ENCODE measurements around the gene MTCL1.

Gene MTCL1

DNA sequence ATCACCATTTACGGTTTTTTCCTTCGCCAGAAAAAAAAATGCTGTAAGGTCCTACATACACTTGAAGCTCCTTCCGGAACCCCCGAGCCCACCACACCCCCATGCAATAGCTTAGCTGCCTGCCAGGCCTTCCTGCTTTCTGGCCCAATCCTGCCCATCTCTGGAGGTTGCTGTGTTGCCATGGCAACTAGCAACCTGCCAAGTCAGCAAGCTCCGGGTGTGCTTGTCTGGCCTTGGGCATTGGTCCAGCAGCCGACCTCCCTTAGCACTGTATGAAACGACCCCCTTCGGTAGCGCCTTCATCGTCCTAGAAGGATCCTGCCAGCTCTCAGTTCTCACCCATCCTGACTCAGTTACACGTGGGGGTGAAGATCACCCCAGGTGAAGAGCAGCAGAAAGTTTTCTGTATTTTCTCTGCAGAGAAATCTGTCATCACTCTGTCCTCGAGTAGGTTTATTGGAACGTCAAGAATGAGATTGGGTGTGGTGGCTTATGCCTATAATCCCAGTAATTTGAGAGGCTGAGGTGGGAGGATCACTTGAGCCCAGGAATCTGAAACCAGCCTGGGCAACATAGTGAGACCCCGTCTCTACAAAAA is 47.4 kb upstream of the MTCL1 start:
- H2AFZ ChIP-seq (ENCODE audit: low read length): no peak overlapping the region
- no peaks in the 10 kb centered on the region for H3K9me2 ChIP-seq (replicated peaks; ENCODE audit: low read depth, low read length)
- H3K27me3 ChIP-seq (ENCODE audit: insufficient read depth, low read length, poor library complexity, severe bottlenecking): no peaks in the 10 kb centered on the region
- no peaks in the 10 kb centered on the region for H4K20me1 ChIP-seq (ENCODE audit: insufficient read depth, low read length, poor library complexity, severe bottlenecking)
- H3K9me3 ChIP-seq (ENCODE audit: insufficient read depth, low read depth, low read length): no peaks in the 10 kb centered on the region
- no peak overlapping the region for H3K4me3 ChIP-seq (ENCODE audit: low read length, poor library complexity, severe bottlenecking)
- no peaks in the 10 kb centered on the region for H3F3A ChIP-seq (ENCODE audit: low read depth)
- peaks cover 7% of the 10 kb centered on the region for H3K4me1 ChIP-seq (ENCODE audit: insufficient read depth, low read length, poor library complexity, severe bottlenecking)
- H3K9ac ChIP-seq (ENCODE audit: low read depth, low read length, poor library complexity, severe bottlenecking): no peak overlapping the region
- H3K79me2 ChIP-seq (ENCODE audit: insufficient read depth, low read length): no peaks in the 10 kb centered on the region
- H3K4me2 ChIP-seq (ENCODE audit: low read depth, low read length, poor library complexity, severe bottlenecking): no peak overlapping the region
- H3K36me3 ChIP-seq (ENCODE audit: insufficient read depth, low read length): no peaks in the 10 kb centered on the region
- TF ChIP-seq EZH2phosphoT487 (IDR thresholded peaks at IDR 0.05; ENCODE audit: borderline replicate concordance): no peak
- TF ChIP-seq, protein P1, sequence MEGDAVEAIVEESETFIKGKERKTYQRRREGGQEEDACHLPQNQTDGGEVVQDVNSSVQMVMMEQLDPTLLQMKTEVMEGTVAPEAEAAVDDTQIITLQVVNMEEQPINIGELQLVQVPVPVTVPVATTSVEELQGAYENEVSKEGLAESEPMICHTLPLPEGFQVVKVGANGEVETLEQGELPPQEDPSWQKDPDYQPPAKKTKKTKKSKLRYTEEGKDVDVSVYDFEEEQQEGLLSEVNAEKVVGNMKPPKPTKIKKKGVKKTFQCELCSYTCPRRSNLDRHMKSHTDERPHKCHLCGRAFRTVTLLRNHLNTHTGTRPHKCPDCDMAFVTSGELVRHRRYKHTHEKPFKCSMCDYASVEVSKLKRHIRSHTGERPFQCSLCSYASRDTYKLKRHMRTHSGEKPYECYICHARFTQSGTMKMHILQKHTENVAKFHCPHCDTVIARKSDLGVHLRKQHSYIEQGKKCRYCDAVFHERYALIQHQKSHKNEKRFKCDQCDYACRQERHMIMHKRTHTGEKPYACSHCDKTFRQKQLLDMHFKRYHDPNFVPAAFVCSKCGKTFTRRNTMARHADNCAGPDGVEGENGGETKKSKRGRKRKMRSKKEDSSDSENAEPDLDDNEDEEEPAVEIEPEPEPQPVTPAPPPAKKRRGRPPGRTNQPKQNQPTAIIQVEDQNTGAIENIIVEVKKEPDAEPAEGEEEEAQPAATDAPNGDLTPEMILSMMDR (conservative IDR thresholded peaks at IDR 0.05; ENCODE audit: low read length): no peak

DNA sequence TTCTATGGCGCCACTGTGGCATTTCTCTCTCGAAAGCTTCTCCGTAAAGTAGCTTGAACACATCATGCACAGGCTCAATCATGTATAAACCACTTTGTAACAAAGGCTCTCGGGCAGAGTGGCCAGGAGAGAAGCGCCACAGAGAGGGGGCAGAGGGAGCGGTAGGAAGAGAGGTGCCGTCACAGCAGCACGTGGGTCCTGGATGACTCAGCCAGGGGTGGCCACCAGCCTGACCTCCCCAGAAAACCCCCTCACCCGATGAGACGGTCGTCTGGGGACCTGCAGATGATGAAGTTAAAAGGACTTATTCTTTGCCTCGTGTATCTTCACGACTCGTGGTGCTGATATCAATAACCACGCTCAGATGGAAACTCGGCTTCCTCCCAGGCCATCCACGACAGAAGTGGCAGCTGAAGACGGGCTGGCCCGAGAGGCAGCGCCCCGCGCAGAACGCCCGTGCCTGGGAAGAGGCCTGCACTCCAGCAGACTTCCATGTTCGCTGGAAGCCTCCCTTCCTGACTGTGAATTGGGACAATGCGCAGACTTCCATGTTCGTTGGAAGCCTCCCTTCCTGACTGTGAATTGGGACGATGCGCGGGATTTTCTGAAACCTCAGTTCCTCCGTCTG is 46.4 kb upstream of the MTCL1 start:
- Histone ChIP-seq H3K36me3 (ENCODE audit: insufficient read depth, low read length) (no peaks in the 10 kb centered on the region), H3K27me3 (ENCODE audit: insufficient read depth, low read length, poor library complexity, severe bottlenecking) (no peaks in the 10 kb centered on the region), H3K4me3 (ENCODE audit: low read length, poor library complexity, severe bottlenecking) (no peak overlapping the region), H3K79me2 (ENCODE audit: insufficient read depth, low read length) (no peaks in the 10 kb centered on the region), H3F3A (ENCODE audit: low read depth) (no peaks in the 10 kb centered on the region), H2AFZ (ENCODE audit: low read length) (no peak overlapping the region), H3K9me2 (replicated peaks; ENCODE audit: low read depth, low read length) (no peaks in the 10 kb centered on the region), H3K9ac (ENCODE audit: low read depth, low read length, poor library complexity, severe bottlenecking) (no peak overlapping the region), H4K20me1 (ENCODE audit: insufficient read depth, low read length, poor library complexity, severe bottlenecking) (no peaks in the 10 kb centered on the region), H3K9me3 (ENCODE audit: insufficient read depth, low read depth, low read length) (no peaks in the 10 kb centered on the region), H3K4me2 (ENCODE audit: low read depth, low read length, poor library complexity, severe bottlenecking) (no peak overlapping the region), H3K4me1 (ENCODE audit: insufficient read depth, low read length, poor library complexity, severe bottlenecking) (peaks cover 7% of the 10 kb centered on the region)
- TF ChIP-seq EZH2phosphoT487 (IDR thresholded peaks at IDR 0.05; ENCODE audit: borderline replicate concordance): no peak
- TF ChIP-seq, protein P1 (conservative IDR thresholded peaks at IDR 0.05; ENCODE audit: low read length): no peak

DNA sequence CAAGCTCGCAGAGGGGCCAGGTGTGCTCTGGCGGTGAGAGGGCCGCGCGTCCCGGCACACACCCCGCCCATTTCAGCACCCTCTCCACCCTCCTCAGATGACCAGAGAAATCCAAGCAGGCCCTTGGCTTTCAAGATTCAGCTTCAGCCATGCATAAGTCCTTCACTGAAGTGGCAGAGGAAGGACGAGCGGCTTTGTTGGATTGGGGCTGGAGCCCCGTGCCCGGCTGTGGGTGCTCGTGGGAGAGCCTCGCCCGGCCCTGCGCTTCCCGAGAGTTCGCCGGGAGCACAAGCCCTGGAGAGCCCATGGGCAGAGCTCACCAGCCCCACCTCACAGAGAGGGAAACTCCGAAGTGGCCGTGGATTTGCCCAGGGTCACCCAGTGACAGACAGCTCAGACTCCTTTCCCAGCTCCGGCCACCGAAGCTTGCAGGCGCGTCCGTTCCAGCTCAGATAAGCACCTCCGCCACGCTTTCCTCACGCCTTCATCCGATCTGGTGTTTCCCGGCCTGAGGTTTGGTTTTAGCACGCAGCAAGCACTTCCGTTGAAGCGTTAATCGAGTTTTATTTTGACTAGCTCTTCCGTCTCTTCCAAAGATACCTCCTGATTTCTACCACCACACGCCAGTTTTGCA is 45.6 kb upstream of the MTCL1 start:
- H3K27me3 ChIP-seq (ENCODE audit: insufficient read depth, low read length, poor library complexity, severe bottlenecking): no peaks in the 10 kb centered on the region
- no peak overlapping the region for H3K4me3 ChIP-seq (ENCODE audit: low read length, poor library complexity, severe bottlenecking)
- H4K20me1 ChIP-seq (ENCODE audit: insufficient read depth, low read length, poor library complexity, severe bottlenecking): no peaks in the 10 kb centered on the region
- H3K4me1 ChIP-seq (ENCODE audit: insufficient read depth, low read length, poor library complexity, severe bottlenecking): peaks cover 7% of the 10 kb centered on the region
- no peaks in the 10 kb centered on the region for H3K79me2 ChIP-seq (ENCODE audit: insufficient read depth, low read length)
- H3K4me2 ChIP-seq (ENCODE audit: low read depth, low read length, poor library complexity, severe bottlenecking): no peak overlapping the region
- no peak overlapping the region for H2AFZ ChIP-seq (ENCODE audit: low read length)
- TF ChIP-seq EZH2phosphoT487 (IDR thresholded peaks at IDR 0.05; ENCODE audit: borderline replicate concordance): no peak
- TF ChIP-seq, protein P1 (conservative IDR thresholded peaks at IDR 0.05; ENCODE audit: low read length): no peak
- H3K9me2 ChIP-seq (replicated peaks; ENCODE audit: low read depth, low read length): no peaks in the 10 kb centered on the region
- H3K36me3 ChIP-seq (ENCODE audit: insufficient read depth, low read length): no peaks in the 10 kb centered on the region
- no peaks in the 10 kb centered on the region for H3F3A ChIP-seq (ENCODE audit: low read depth)
- no peak overlapping the region for H3K9ac ChIP-seq (ENCODE audit: low read depth, low read length, poor library complexity, severe bottlenecking)
- no peaks in the 10 kb centered on the region for H3K9me3 ChIP-seq (ENCODE audit: insufficient read depth, low read depth, low read length)

Data from Loucy (cell line).